H9 (cell line): Measurements from ENCODE around the gene IRF1. TPM values are rescaled to one million over a fixed set of nuclear protein-coding genes. Genes with fewer than 3 reads are reported as not detected.

Source experiments
- DNase-seq: peaks from one replicate; pipeline ENCODE4 v3.0.0-alpha.2; 2017
- H2AFZ ChIP-seq: one replicate; pipeline ENCODE4 v1.6.1; 2013; ENCODE audit warnings: mild to moderate bottlenecking, low read length, control low read depth, moderate library complexity
- H2AK5ac ChIP-seq: 2 replicates; pipeline ENCODE4 v1.6.1; 2013; ENCODE audit warnings: low read length, control low read depth, mixed read lengths; ENCODE audit not compliant: insufficient read length
- H2BK120ac ChIP-seq: one replicate; pipeline ENCODE4 v1.6.1; 2013; ENCODE audit warnings: low read depth, mild to moderate bottlenecking, low read length, control low read depth, inconsistent platforms; ENCODE audit not compliant: poor library complexity, severe bottlenecking
- H2BK12ac ChIP-seq: 2 replicates; pipeline ENCODE4 v1.6.1; 2013; ENCODE audit warnings: low read length, control low read depth, mixed read lengths, low read depth; ENCODE audit not compliant: insufficient read length
- H2BK15ac ChIP-seq: 2 replicates; pipeline ENCODE4 v1.6.1; 2013; ENCODE audit warnings: low read depth, low read length, control low read depth
- H2BK20ac ChIP-seq: one replicate; pipeline ENCODE4 v1.6.1; 2013; ENCODE audit warnings: low read depth, mild to moderate bottlenecking, low read length, control low read depth, inconsistent platforms; ENCODE audit not compliant: poor library complexity, severe bottlenecking
- H2BK5ac ChIP-seq: 2 replicates; pipeline ENCODE4 v1.6.1; 2013; ENCODE audit warnings: low read length, control low read depth, mixed read lengths; ENCODE audit not compliant: insufficient read length
- H3K14ac ChIP-seq: 2 replicates; pipeline ENCODE4 v1.6.1; 2013; ENCODE audit warnings: low read length, control low read depth; ENCODE audit not compliant: insufficient read depth
- H3K18ac ChIP-seq: 2 replicates; pipeline ENCODE4 v1.6.1; 2013; ENCODE audit warnings: low read depth, mild to moderate bottlenecking, mixed read lengths, low read length, control low read depth; ENCODE audit not compliant: insufficient read length
- H3K23ac ChIP-seq: 2 replicates; pipeline ENCODE4 v1.6.1; 2013; ENCODE audit warnings: low read length, control low read depth, mixed read lengths, low read depth; ENCODE audit not compliant: insufficient read length
- H3K23me2 ChIP-seq: 2 replicates; pipeline ENCODE4 v1.6.1; 2013; ENCODE audit warnings: low read depth, mild to moderate bottlenecking, mixed read lengths, low read length, control low read depth; ENCODE audit not compliant: insufficient read length, poor library complexity, severe bottlenecking
- H3K27ac ChIP-seq: 2 replicates; pipeline ENCODE4 v1.5.1; 2013; ENCODE audit warnings: low read length, control low read depth, mixed read lengths, low read depth; ENCODE audit not compliant: insufficient read length
- H3K27me3 ChIP-seq: 2 replicates; pipeline ENCODE4 v1.6.1; 2013; ENCODE audit warnings: low read length, control low read depth, inconsistent platforms; ENCODE audit not compliant: insufficient read depth
- H3K4ac ChIP-seq: 2 replicates; pipeline ENCODE4 v1.6.1; 2013; ENCODE audit warnings: low read depth, mild to moderate bottlenecking, control low read depth, inconsistent platforms, low read length, moderate library complexity
- H3K4me1 ChIP-seq: 2 replicates; pipeline ENCODE4 v1.6.1; 2013; ENCODE audit warnings: low read length, control low read depth, inconsistent platforms; ENCODE audit not compliant: insufficient read depth
- H3K4me2 ChIP-seq: 2 replicates; pipeline ENCODE4 v1.6.1; 2013; ENCODE audit warnings: low read length, control low read depth, mixed read lengths; ENCODE audit not compliant: insufficient read length, insufficient read depth
- H3K56ac ChIP-seq: 2 replicates; pipeline ENCODE4 v1.6.1; 2013; ENCODE audit warnings: low read depth, mild to moderate bottlenecking, mixed read lengths, low read length, control low read depth; ENCODE audit not compliant: insufficient read length
- H3K79me1 ChIP-seq: 2 replicates; pipeline ENCODE4 v1.6.1; 2013; ENCODE audit warnings: low read depth, mild to moderate bottlenecking, moderate library complexity, low read length, control low read depth, inconsistent platforms; ENCODE audit not compliant: insufficient read depth, poor library complexity, severe bottlenecking
- H3K79me2 ChIP-seq: 2 replicates; pipeline ENCODE4 v1.6.1; 2013; ENCODE audit warnings: low read length, control low read depth, inconsistent platforms; ENCODE audit not compliant: insufficient read depth
- H3K9ac ChIP-seq: 2 replicates; pipeline ENCODE4 v1.6.1; 2013; ENCODE audit warnings: low read length, control low read depth, mixed read lengths; ENCODE audit not compliant: insufficient read length; ENCODE audit errors: extremely low read depth
- H3K9me3 ChIP-seq: one replicate; pipeline ENCODE4 v1.6.1; 2013; ENCODE audit warnings: low read depth, low read length, inconsistent platforms; ENCODE audit not compliant: control insufficient read depth
- H3T11ph ChIP-seq: one replicate; pipeline ENCODE4 v1.6.1; 2013; ENCODE audit warnings: mild to moderate bottlenecking, low read length, control low read depth, inconsistent platforms
- H4K20me1 ChIP-seq: one replicate; pipeline ENCODE4 v1.6.1; 2013; ENCODE audit not compliant: control insufficient read depth, insufficient read length, insufficient read depth
- H4K5ac ChIP-seq: 2 replicates; pipeline ENCODE4 v1.6.1; 2013; ENCODE audit warnings: low read depth, mild to moderate bottlenecking, mixed read lengths, low read length, control low read depth; ENCODE audit not compliant: insufficient read length
- H4K8ac ChIP-seq: replicated peaks from 2 replicates; pipeline ENCODE4 v1.6.1; 2013; ENCODE audit warnings: low read length, control low read depth, mixed read lengths, low read depth; ENCODE audit not compliant: insufficient read length
- H4K91ac ChIP-seq: 2 replicates; pipeline ENCODE4 v1.6.1; 2013; ENCODE audit warnings: low read depth, mild to moderate bottlenecking, moderate library complexity, mixed read lengths, low read length, control low read depth; ENCODE audit not compliant: insufficient read length
- H3K27ac Mint-ChIP-seq, 3 experiments: 2 replicates in 2 of 3; 3 replicates in 1 of 3; pipeline ENCODE4 v1.8.0; 2020 to 2021; ENCODE audit warnings: mixed read lengths in 3 of 3, mild to moderate bottlenecking in 1 of 3, moderate library complexity in 1 of 3
- H3K27me3 Mint-ChIP-seq: 2 replicates; pipeline ENCODE4 v1.8.0; 2021; ENCODE audit warnings: low read depth, mild to moderate bottlenecking, moderate library complexity, mixed read lengths
- H3K36me3 Mint-ChIP-seq, 3 experiments: 2 replicates in 2 of 3; 3 replicates in 1 of 3; pipeline ENCODE4 v1.8.0; 2020 to 2021; ENCODE audit warnings: low read depth in 3 of 3, mixed read lengths in 3 of 3; ENCODE audit not compliant: insufficient read depth in 1 of 3
- H3K4me1 Mint-ChIP-seq, 2 experiments: 2 replicates each; pipeline ENCODE4 v1.8.0; 2020; ENCODE audit warnings: mixed read lengths in 2 of 2
- H3K4me3 Mint-ChIP-seq, 2 experiments: 2 replicates in 1 of 2; 3 replicates in 1 of 2; pipeline ENCODE4 v1.8.0; 2020 to 2021; ENCODE audit warnings: mild to moderate bottlenecking in 2 of 2, mixed read lengths in 2 of 2, moderate library complexity in 1 of 2
- H3K9me3 Mint-ChIP-seq, 2 experiments: 2 replicates in 1 of 2; 3 replicates in 1 of 2; pipeline ENCODE4 v1.8.0; 2020; ENCODE audit warnings: mild to moderate bottlenecking in 2 of 2, mixed read lengths in 2 of 2, moderate library complexity in 1 of 2
- WGBS: extraction: QIAGEN DNeasy Blood & Tissue Kit; methylation state at CpG from one replicate; pipeline ENCODE4 v1.1.7; 2013; ENCODE audit warnings: missing lambda C conversion rate, low lambda C conversion rate, mixed read lengths; ENCODE audit not compliant: insufficient read length; ENCODE audit errors: extremely low coverage; 5-methylcytosine and 5-hydroxymethylcytosine counted together
- total RNA-seq: library from RNA; stranded (reverse); gene quantifications from 2 replicates; pipeline ENCODE4 v1.2.1, GENCODE V29; 2021
- TF ChIP-seq, protein P1 (sequence below): fragments of 200-600 bp; sonication (generic); conservative IDR thresholded peaks from 3 replicates; pipeline ENCODE4 v1.8.0; 2021; ENCODE audit warnings: antibody characterized with exemption, mild to moderate bottlenecking

Gene IRF1
- total RNA-seq, 1 experiment from 2014 or later: 8.7 TPM

DNA sequence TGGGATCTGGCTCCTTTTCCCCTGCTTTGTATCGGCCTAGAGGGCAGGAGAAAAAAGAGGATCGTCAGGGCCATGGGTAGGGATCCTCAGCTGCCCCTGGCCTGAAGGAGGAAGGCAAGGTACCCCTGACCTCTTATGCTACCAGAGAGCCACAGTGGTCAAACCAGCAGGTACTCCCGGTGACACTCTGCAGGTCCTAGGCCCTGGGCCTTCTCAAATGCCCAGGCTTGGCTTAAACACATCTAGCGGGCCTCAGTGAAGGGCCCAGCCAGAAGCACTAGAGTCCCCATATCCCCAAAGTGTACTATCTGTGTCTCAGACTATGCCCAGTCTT is 3.5 kb downstream of the IRF1 start:
- Histone ChIP-seq H2BK12ac (no peak overlapping the region), H3K23ac (no peak overlapping the region), H3K23me2 (peaks cover 13% of the 10 kb centered on the region), H3K9me3 (no peaks in the 10 kb centered on the region), H2BK120ac (no peak overlapping the region), H3K9ac (no peak overlapping the region), H3K27ac (no peak overlapping the region), H2AFZ (no peak overlapping the region), H3K27me3 (no peaks in the 10 kb centered on the region), H3K4ac (no peak overlapping the region), H3K56ac (no peak overlapping the region), H3K4me1 (no peaks in the 10 kb centered on the region), H3K4me2 (no peak overlapping the region), H3T11ph (no peak overlapping the region), H4K5ac (no peak overlapping the region), H4K20me1 (no peaks in the 10 kb centered on the region), H2AK5ac (no peak overlapping the region), H3K79me1 (no peaks in the 10 kb centered on the region), H3K79me2 (no peaks in the 10 kb centered on the region; the same call in 1 of the 2 replicates), H3K14ac (no peak overlapping the region), H2BK15ac (no peak overlapping the region), H4K8ac (no peak overlapping the region), H3K18ac (no peak overlapping the region), H4K91ac (no peak overlapping the region), H2BK5ac (no peak overlapping the region), H2BK20ac (no peak overlapping the region)
- Mint-ChIP-seq H3K27me3 (peaks cover 10% of the 10 kb centered on the region), H3K36me3 (peaks cover 17 to 37% (median 32%) of the 10 kb centered on the region in 3 experiments), H3K9me3 (no peaks in the 10 kb centered on the region; a peak in 1 of 5 replicates), H3K27ac (no peak overlapping the region), H3K4me1 (peaks cover 16 to 19% of the 10 kb centered on the region in 2 experiments), H3K4me3 (no peak overlapping the region)
- WGBS: no CpG with 5 or more reads among the region's 4 CpGs
- TF ChIP-seq, protein P1, sequence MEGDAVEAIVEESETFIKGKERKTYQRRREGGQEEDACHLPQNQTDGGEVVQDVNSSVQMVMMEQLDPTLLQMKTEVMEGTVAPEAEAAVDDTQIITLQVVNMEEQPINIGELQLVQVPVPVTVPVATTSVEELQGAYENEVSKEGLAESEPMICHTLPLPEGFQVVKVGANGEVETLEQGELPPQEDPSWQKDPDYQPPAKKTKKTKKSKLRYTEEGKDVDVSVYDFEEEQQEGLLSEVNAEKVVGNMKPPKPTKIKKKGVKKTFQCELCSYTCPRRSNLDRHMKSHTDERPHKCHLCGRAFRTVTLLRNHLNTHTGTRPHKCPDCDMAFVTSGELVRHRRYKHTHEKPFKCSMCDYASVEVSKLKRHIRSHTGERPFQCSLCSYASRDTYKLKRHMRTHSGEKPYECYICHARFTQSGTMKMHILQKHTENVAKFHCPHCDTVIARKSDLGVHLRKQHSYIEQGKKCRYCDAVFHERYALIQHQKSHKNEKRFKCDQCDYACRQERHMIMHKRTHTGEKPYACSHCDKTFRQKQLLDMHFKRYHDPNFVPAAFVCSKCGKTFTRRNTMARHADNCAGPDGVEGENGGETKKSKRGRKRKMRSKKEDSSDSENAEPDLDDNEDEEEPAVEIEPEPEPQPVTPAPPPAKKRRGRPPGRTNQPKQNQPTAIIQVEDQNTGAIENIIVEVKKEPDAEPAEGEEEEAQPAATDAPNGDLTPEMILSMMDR: no peak
- DNase-seq: no peak
